Activated CD8-positive, alpha-beta memory T cell treated with anti-CD3 and anti-CD28 coated beads, Interleukin-2, amount 50 U/mL, for 24 hours (primary cell): ENCODE data around the gene TF.

Experiments
- DNase-seq: peaks from one replicate; pipeline ENCODE4 v3.0.0-alpha.2; 2020; ENCODE audit errors: extremely low read depth

The TF gene

GRCh38 chr3:133835418-133835743 lies 89.2 kb downstream of the TF start:
- no peak for DNase-seq

GRCh38 chr3:133835961-133836360 lies 89.8 kb downstream of the TF start:
- no peak for DNase-seq

- no peak for DNase-seq
These were observed 90.4 kb downstream of the TF start for GRCh38 chr3:133836497-133837158.

GRCh38 chr3:133837487-133838295 lies 91.5 kb downstream of the TF start:
- DNase-seq, result no peak

GRCh38 chr3:133838296-133838789 lies 92.2 kb downstream of the TF start:
- no peak for DNase-seq

- DNase-seq, result no peak
These were observed 93.0 kb downstream of the TF start for GRCh38 chr3:133838916-133839800.

GRCh38 chr3:133840055-133840737 lies 94.0 kb downstream of the TF start:
- no peak for DNase-seq

- DNase-seq, result no peak
These were observed 94.6 kb downstream of the TF start for GRCh38 chr3:133840767-133841166.

- DNase-seq, result no peak
These were observed 95.0 kb downstream of the TF start for GRCh38 chr3:133841196-133841595.

GRCh38 chr3:133842158-133842557 lies 96.0 kb downstream of the TF start:
- DNase-seq, result no peak

- DNase-seq, result no peak
These were observed 97.4 kb downstream of the TF start for GRCh38 chr3:133843634-133844033.

GRCh38 chr3:133845127-133845526 lies 98.9 kb downstream of the TF start:
- DNase-seq, result no peak
